Subcutaneous abdominal adipose tissue (tissue), 5 donors: ENCODE measurements around the gene TMEM53.

Experiments
- H3K27ac ChIP-seq: one replicate; pipeline ENCODE4 v1.7.0; 2013; ENCODE audit warnings: low read depth, mild to moderate bottlenecking, inconsistent platforms, low read length, moderate library complexity
- H3K27me3 ChIP-seq, 5 donors: one replicate each; pipeline ENCODE4 v1.7.0; 2013; ENCODE audit warnings: low read length in 5 of 5, inconsistent platforms in 1 of 5; ENCODE audit not compliant: control insufficient read depth in 5 of 5, insufficient read depth in 4 of 5
- H3K36me3 ChIP-seq, 5 donors: one replicate each; pipeline ENCODE4 v1.7.0; 2013; ENCODE audit warnings: low read length in 5 of 5; ENCODE audit not compliant: control insufficient read depth in 5 of 5, insufficient read depth in 5 of 5
- H3K4me1 ChIP-seq, 5 donors: one replicate each; pipeline ENCODE4 v1.7.0; 2013; ENCODE audit warnings: low read length in 5 of 5, mild to moderate bottlenecking in 3 of 5, moderate library complexity in 1 of 5; ENCODE audit not compliant: control insufficient read depth in 5 of 5, insufficient read depth in 5 of 5
- H3K4me3 ChIP-seq, 5 donors: one replicate each; pipeline ENCODE4 v1.7.0; 2013; ENCODE audit warnings: low read length in 5 of 5, low read depth in 1 of 5
- H3K9ac ChIP-seq, 5 donors: one replicate each; pipeline ENCODE4 v1.7.0; 2013; ENCODE audit warnings: low read length in 5 of 5, mild to moderate bottlenecking in 4 of 5, moderate library complexity in 3 of 5
- H3K9me3 ChIP-seq, 5 donors: one replicate each; pipeline ENCODE4 v1.7.0; 2013; ENCODE audit warnings: low read length in 5 of 5; ENCODE audit not compliant: control insufficient read depth in 5 of 5
- donor health status: healthy.
- donor health status: healthy.
- donor health status: healthy.
- donor health status: healthy.
- donor health status: healthy.

Gene TMEM53

GRCh38 chr1:44685881-44686280 lies 11.6 kb upstream of the TMEM53 start:
- Histone ChIP-seq H3K4me1 (peaks cover 0 to 12% (median 5%) of the 10 kb centered on the region in 5 donors), H3K9ac (no peak overlapping the region), H3K27ac (no peak overlapping the region), H3K4me3 (no peak overlapping the region), H3K27me3 (no peaks in the 10 kb centered on the region), H3K36me3 (no peaks in the 10 kb centered on the region), H3K9me3 (no peaks in the 10 kb centered on the region)

DNA sequence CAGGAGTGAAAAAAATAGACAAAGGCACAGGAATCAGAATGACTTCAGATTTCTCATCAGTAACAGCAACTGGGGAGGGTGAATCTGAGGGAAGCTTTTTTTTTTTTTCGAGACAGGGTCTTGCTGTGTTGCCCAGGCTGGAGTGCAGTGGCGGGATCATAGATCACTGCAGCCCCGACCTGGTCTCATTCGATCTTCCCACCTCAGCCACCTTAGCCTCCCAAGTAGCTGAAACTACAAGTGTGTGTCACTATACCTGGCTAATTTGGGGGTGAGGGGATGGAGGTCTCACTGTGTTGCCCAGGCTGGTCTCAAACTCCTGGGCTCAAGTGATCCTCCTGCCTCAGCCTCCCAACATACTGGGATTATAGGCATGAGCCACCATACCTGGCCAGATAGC lies 10.9 kb upstream of the TMEM53 start:
- no peak overlapping the region for H3K27ac ChIP-seq
- no peaks in the 10 kb centered on the region for H3K36me3 ChIP-seq
- H3K4me1 ChIP-seq = peaks cover 0 to 12% (median 5%) of the 10 kb centered on the region in 5 donors
- no peak overlapping the region for H3K9ac ChIP-seq
- no peak overlapping the region for H3K4me3 ChIP-seq
- no peaks in the 10 kb centered on the region for H3K9me3 ChIP-seq
- no peaks in the 10 kb centered on the region for H3K27me3 ChIP-seq

DNA sequence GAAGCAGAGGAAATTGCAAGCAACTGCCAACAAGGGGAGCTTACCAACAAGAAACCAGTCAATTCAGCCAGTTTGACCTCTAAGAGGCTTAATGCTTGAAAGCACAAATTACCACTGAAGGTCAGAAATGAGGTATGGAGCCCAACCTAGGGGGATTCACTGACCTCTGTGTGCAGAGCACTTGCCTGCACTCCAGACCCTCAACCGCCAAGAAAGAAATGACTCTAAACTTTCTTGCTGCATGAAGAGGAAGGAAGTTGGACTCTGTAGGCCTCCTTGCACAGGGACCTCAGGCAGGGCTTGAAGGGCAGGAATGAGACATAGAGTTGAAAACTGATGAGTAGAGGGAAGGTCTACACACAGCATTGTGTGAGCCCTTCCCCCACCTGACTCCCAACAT lies 10.2 kb upstream of the TMEM53 start:
- Histone ChIP-seq H3K27ac (no peak overlapping the region), H3K36me3 (no peaks in the 10 kb centered on the region), H3K9me3 (no peaks in the 10 kb centered on the region), H3K9ac (no peak overlapping the region), H3K4me3 (no peak overlapping the region), H3K27me3 (no peaks in the 10 kb centered on the region), H3K4me1 (peaks cover 0 to 12% (median 5%) of the 10 kb centered on the region in 5 donors)

GRCh38 chr1:44682883-44683265 lies 8.6 kb upstream of the TMEM53 start:
- no peaks in the 10 kb centered on the region for H3K9me3 ChIP-seq
- no peak overlapping the region for H3K9ac ChIP-seq
- H3K27me3 ChIP-seq = no peaks in the 10 kb centered on the region
- no peak overlapping the region for H3K27ac ChIP-seq
- H3K36me3 ChIP-seq = no peaks in the 10 kb centered on the region
- H3K4me1 ChIP-seq = peaks cover 4 to 25% (median 20%) of the 10 kb centered on the region in 5 donors
- no peak overlapping the region for H3K4me3 ChIP-seq

DNA sequence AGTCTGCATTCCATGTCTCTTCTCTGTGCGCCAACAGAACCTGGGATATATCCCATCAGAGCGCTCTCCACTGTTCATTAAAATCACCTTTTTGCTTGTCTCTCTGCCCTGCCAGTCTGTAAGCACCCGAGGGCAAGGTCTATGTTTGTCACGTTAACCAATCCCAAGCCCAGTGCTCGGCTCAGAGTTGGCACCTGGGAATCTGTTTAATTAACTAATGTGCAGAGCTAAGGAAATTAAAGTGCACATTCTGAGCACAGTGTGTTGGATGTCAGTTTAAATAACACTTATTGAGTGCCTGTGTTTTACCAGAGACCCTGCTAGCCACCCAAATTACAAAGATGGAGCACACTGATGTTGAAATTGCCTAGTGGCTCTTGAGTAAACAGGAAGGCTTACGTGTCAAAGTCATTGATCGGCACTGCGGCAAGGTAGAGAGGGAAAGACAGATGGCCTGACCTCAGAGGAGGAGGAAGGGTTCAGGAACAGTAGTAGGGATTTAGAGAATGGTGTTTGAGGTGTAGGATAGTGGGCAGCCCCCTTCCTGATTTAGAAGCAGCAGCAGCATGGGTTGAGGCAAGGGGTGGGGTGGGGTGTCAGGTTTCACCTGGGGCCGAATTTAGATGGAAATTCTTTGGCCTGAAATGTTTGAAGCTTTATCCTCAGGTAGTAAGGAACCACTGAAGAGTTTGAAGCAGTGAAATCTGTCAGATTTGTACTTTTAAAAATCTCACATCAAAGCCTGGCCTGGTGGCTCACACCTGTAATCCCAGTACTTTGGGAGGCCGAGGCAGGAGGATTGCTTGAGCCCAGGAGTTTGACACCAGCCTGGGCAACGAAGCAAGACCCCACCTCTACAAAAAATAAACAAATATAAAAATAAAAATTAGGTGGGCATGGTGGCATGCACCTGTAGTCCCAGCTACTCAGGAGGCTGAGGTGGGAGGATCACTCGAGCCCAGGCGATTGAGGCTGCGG lies 7.9 kb upstream of the TMEM53 start:
- Histone ChIP-seq H3K27ac (no peak overlapping the region), H3K4me3 (no peak overlapping the region), H3K36me3 (no peaks in the 10 kb centered on the region), H3K9ac (no peak overlapping the region), H3K27me3 (no peaks in the 10 kb centered on the region), H3K9me3 (no peaks in the 10 kb centered on the region), H3K4me1 (peaks cover 6 to 32% (median 25%) of the 10 kb centered on the region in 5 donors)

- Histone ChIP-seq H3K27me3 (no peaks in the 10 kb centered on the region), H3K9me3 (no peaks in the 10 kb centered on the region), H3K4me1 (peaks cover 10 to 48% (median 44%) of the 10 kb centered on the region in 5 donors), H3K36me3 (no peaks in the 10 kb centered on the region), H3K27ac (no peak overlapping the region), H3K4me3 (no peak overlapping the region), H3K9ac (no peak overlapping the region)
These were observed 5.2 kb upstream of the TMEM53 start for GRCh38 chr1:44679468-44679867.

GRCh38 chr1:44678626-44679025 lies 4.3 kb upstream of the TMEM53 start:
- no peak overlapping the region for H3K4me3 ChIP-seq

DNA sequence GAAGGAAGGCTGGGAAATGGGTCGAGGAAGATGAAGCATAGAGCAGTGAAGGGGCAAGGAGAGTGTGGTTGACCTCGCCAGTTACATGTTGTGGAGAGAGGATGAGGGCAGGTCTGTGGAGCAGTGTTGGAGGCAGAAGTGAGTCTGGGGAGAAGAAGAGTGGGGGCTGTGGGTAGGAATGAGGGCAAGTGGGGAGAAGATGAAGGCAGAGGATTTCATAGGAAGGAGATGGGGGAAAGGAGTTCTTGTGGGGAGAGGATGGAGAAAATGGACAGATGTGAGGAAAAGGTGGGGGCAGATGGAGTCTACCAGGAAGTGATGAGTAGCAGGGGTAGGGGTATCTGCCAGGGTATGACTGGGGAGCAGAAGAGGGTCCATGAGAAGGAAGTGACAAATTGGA lies 3.8 kb upstream of the TMEM53 start:
- H3K4me1 ChIP-seq = peaks cover 13 to 54% (median 50%) of the 10 kb centered on the region in 5 donors
- no peaks in the 10 kb centered on the region for H3K36me3 ChIP-seq
- peak overlapping the region; percentile 94 for H3K27ac ChIP-seq
- no peaks in the 10 kb centered on the region for H3K9me3 ChIP-seq
- no peaks in the 10 kb centered on the region for H3K27me3 ChIP-seq
- H3K4me3 ChIP-seq = no peak overlapping the region
- no peak overlapping the region for H3K9ac ChIP-seq

More at GRCh38 chr1:44678626-44679025, 4.3 kb upstream of the TMEM53 start:
- H3K36me3 ChIP-seq = no peaks in the 10 kb centered on the region
- peak overlapping the region; percentile 94 for H3K27ac ChIP-seq
- no peaks in the 10 kb centered on the region for H3K9me3 ChIP-seq
- peaks cover 11 to 49% (median 45%) of the 10 kb centered on the region in 5 donors for H3K4me1 ChIP-seq
- no peak overlapping the region for H3K9ac ChIP-seq
- H3K27me3 ChIP-seq = no peaks in the 10 kb centered on the region

DNA sequence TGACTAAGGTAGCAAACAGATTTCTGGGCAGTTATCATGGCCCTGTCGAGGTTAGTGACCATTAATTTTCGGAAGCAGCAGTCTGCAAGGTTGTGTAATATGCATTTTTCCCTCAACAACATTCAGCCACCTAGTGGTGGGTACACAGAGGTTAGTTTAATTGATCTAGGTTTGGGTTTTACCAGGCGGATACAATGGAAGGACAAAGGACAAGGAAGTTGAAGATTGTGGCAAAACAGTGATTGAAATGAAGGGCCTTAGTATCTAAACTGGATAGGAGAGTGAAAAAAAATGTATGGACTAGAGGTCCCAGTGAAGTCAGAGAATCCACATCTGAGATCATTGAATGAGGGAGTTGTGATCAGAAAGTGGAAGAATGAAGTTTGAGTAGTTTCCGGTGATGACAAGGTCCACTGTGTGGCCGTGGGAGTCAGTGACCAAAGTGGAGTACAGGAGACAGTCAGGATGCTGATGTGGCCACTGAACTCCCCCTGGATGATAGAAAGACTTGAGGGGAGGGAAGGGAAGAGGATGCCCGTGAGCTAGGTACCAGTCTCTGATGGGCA lies 3.0 kb upstream of the TMEM53 start:
- no peak overlapping the region for H3K4me3 ChIP-seq
- H3K9me3 ChIP-seq = no peaks in the 10 kb centered on the region
- H3K9ac ChIP-seq = no peak overlapping the region
- H3K4me1 ChIP-seq = peaks cover 18 to 63% (median 58%) of the 10 kb centered on the region in 5 donors
- no peaks in the 10 kb centered on the region for H3K27me3 ChIP-seq
- H3K36me3 ChIP-seq = no peaks in the 10 kb centered on the region
- H3K27ac ChIP-seq = peak overlapping the region; percentile 94

DNA sequence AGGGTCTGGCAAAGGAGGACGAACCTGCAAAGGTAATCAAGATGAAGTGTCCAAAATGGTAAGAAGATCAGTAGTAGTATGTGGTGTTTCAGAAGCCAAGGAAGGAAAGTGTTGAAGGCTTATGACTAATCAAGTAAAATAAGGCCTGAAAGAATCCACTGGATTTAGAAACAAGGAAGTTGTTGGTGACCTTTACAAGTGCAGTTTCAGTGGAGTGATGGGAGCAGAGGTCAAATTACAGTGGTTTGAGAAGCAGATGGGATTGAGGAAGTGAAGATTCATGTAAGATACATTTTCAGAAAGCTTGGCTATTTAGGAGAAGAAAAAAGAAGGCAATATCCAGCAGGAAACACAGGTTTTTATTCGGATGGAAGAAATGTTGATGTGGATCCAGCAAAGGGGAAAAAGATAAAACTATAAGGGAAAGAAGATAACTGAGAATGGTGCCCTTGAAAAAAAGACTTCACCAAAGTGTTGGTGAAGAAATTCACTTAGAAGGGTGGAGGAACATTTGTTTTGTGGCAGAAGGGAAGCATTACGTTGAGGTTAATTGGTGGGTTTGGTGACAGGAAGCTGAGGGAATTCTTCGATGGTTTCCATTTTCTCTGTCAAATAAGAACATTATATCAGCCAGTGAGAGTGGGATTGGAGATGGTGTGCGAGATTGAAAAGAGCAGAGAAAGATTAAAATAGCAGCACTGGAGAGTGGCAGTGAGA lies 2.4 kb upstream of the TMEM53 start:
- Histone ChIP-seq H3K9ac (no peak overlapping the region), H3K27ac (peak overlapping the region; percentile 94)

More for the DNA sequence above, 2.4 kb upstream of the TMEM53 start:
- H3K4me1 ChIP-seq = peaks cover 22 to 69% (median 64%) of the 10 kb centered on the region in 5 donors
- no peaks in the 10 kb centered on the region for H3K27me3 ChIP-seq
- no peaks in the 10 kb centered on the region for H3K9me3 ChIP-seq
- H3K4me3 ChIP-seq = no peak overlapping the region
- H3K36me3 ChIP-seq = no peaks in the 10 kb centered on the region
